GM19467 (cell line): ENCODE results near the gene ILF2.
A peak's percentile ranks its signal among the peaks of the same experiment; 100 is the strongest.
"Not testable (repeated sequence)": the region's sequence is repeated elsewhere in the genome, so short reads cannot be mapped to it uniquely, and the experiment has no call there.

Experiments
- ATAC-seq: cut with Tn5 transposase; IDR thresholded peaks from one replicate; pipeline ENCODE4 v1.9.1; 2021; ENCODE audit warnings: mild to moderate bottlenecking, moderate library complexity; ENCODE audit not compliant: unreplicated experiment

Gene ILF2

DNA sequence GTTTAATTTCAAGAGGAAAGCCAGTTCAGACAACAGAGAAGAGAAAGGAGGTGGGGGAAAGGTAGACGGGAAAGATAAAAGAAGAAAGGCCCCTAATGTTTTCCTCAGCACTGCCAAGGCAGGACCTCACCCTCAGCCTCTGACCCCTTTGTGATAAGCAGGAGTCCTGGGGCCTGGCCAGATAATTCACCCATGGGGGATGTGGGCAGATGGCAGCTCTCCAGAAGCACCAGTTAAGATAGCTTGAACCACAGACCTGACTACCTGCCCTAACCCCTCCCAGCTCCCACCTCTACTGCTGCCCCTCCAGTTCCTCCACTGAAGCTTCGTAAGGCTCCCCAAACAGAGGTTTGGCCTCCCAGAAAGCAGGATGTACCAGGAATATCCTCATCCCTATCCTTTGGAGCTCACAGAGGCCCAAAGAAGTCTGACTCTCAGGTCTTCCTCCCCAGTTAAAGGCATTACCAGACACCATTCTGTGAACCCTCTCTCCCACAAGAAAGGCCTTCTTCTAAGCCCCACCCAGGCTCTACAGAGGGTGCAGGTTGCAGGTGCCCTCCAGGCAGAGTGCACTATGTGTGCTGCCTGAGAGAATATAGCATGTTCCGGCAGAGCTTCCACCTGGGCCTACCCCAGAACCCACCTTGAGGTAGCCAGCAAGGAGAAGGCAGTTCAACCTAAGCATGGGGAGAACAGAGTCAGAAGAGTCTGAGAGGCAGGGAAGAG, 21.5 kb downstream of the ILF2 start:
- no peak for ATAC-seq

DNA sequence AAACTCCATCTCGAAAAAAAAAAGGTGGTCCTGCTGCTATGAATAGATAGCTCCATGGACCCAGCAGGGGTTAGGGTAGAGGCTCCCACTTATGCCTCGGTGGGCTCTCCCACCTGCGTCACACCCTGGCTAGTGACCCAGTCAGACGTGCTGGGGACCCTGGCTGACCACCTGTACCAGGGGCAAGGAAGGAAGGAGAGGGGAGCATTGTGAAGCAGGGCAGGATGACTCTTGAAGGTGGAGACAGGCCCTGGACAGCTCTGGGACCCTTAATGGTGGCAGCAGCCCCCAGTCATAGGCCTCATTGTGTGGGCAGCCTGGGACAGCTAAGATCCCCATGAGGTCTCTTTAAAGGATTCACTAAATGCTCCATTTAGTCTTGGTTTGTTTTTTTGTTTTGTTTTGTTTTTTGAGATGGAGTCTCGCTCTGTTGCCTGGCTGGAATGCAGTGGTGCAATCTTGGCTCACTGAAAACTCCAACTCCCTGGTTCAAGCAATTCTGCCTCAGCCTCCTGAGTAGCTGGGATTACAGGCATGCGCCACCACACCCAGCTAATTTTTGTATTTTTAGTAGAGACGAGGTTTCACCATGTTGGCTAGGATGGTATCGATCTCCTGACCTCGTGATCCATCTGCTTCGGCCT, 22.7 kb downstream of the ILF2 start:
- no peak for ATAC-seq

DNA sequence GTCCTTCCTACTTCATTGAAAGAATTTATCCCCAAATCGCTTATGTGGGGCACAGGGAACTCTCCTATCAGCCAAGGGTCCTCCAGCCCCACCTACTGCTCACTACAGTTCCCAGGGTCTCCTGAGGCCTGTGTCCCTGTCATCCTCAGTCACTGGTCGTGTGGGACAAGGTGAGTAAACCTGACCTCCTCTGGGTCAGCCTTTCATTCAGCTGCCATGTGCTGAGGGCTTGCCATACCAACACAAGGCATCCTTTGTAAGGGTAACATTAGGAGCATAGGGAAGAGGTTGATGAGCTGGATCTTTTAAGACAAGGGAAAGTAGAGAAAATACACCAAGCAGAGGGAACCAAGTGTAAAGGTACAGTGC, 23.5 kb downstream of the ILF2 start:
- no peak for ATAC-seq

DNA sequence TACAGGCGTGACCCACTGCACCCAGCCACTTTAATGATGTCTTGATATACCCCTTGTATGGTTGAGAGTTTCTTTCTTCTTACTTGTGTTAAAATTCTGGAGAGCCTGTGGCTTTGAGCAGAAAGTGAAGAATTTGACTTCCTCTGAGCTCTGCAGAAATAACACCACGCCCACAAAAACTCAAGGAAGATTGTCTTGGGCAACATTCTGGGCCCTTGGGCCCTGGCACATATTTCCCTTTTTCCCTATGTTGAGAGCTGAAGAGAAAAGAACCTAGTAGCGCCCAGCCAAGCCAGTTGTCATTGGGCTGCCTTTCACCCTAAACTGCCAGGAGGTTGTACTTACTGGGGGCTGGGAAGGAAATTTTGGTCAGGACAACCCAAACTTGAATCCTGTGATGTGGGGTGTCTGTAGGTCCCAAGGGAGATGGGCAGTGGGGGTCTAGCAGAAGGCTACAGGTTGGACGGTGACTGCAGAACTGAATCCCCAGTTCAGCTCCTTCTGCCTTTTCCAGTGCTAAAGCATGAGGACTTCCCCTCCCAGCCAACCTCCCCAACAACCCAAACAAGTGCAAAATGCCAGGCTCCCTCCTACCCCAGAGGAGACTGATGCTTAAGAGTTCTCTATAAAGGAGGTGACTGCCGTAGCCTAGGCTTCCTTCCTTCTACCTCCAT, 24.0 kb downstream of the ILF2 start:
- no peak for ATAC-seq

DNA sequence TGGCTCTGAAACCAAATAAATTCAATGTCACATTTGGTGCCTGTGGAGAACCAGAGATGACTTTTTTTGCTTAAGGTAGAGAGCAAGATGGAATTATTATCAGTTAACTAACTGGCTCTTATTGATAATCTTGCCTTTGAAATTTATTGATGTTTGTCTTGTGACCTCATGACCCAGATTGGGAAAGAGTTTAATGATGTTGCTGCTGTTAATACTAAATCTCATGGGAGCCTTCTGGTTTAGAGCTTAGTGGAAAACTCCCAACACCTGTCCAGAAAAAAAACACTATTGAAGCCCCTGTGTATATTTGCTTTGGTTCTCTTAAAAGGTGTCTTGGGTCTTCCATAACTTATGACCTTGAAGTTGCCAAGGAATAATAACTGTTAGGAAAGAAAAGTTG, 27.0 kb downstream of the ILF2 start:
- ATAC-seq, result no peak

DNA sequence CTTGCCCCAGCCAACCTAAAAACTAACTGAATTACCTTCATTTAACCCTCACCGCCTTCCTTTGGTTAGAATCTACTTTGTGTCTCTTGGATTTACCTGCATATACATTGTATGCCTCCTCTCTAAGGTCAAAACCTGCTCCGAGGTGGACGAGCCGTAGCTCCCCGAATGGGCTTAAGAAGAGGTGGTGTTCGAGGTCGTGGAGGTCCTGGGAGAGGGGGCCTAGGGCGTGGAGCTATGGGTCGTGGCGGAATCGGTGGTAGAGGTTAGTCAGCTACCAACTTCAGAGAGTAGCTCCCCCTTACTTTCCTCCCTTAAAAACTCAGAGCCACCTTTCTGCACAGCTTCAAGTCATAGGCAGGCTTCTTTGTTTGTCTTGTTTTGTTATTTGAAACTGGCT, 27.7 kb downstream of the ILF2 start:
- ATAC-seq, result no peak

GRCh38 chr1:153642161-153642560, 28.6 kb downstream of the ILF2 start:
- no peak for ATAC-seq

GRCh38 chr1:153640861-153641260, 29.9 kb downstream of the ILF2 start:
- no peak for ATAC-seq

DNA sequence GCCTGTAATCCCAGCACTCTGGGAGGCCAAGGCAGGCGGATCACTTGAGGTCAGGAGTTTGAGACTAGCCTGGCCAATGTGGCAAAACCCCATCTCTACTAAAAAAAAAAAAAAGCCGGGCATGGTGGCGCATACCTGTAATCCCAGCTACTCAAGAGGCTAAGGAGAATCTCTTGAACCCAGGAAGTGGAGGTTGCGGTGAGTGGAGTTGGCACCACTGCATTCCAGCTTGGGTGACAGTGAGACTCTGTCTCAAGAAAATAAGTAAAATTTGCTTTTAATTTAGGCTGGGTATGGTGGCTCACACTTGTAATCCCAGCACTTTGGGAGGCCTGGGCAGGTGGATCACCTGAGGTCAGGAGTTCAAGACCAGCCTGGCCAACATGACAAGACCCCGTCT, 30.6 kb downstream of the ILF2 start:
- ATAC-seq, result not testable (repeated sequence)

DNA sequence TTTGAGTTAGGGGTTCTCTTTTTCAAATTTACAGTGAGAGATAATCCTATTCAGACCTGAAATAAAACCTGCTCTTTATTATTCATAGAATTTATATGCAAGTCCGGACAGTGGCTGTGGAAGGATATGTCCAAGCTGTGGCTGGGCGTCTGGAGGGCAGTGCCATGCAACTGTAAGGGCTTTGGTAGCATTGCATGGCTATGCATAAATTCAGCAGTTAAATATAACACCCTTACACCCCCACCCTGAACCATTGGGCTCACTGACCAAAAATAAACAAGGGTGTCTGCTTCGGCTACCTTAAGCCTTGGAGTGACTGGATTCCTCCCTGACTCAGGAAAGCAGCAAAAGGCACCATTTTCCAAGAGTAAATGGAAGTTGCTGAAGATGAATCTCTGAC, 31.5 kb downstream of the ILF2 start:
- ATAC-seq, result no peak

DNA sequence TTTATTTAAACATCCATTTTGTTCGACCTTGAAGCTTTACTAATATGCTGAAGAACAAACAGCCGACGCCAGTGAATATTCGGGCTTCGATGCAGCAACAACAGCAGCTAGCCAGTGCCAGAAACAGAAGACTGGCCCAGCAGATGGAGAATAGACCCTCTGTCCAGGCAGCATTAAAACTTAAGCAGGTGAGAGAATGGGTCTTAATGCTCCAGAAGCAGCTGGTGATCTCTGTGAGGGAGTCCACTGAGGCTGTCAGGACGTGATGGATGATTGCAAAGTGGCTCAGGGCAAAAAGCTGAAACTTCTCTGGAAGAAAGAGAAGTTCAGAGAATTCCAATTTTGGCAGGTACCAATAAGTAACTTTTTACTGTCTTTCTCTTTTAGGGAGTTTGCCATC, 32.5 kb downstream of the ILF2 start:
- ATAC-seq, result no peak

- ATAC-seq, result no peak
Observed at GRCh38 chr1:153636312-153636711, 34.5 kb downstream of the ILF2 start.

- no peak for ATAC-seq
Observed at GRCh38 chr1:153635872-153636271, 34.9 kb downstream of the ILF2 start.

- peak; percentile 80 for ATAC-seq
Observed at GRCh38 chr1:153633754-153634665, 36.8 kb downstream of the ILF2 start, which contains the start of gene CHTOP. TSS of gene CHTOP (plus strand) at chr1:153634066. CDS start at chr1:153636589, 2,523 bp downstream.

- ATAC-seq, result no peak
Observed at GRCh38 chr1:153633161-153633753, 37.5 kb downstream of the ILF2 start.

DNA sequence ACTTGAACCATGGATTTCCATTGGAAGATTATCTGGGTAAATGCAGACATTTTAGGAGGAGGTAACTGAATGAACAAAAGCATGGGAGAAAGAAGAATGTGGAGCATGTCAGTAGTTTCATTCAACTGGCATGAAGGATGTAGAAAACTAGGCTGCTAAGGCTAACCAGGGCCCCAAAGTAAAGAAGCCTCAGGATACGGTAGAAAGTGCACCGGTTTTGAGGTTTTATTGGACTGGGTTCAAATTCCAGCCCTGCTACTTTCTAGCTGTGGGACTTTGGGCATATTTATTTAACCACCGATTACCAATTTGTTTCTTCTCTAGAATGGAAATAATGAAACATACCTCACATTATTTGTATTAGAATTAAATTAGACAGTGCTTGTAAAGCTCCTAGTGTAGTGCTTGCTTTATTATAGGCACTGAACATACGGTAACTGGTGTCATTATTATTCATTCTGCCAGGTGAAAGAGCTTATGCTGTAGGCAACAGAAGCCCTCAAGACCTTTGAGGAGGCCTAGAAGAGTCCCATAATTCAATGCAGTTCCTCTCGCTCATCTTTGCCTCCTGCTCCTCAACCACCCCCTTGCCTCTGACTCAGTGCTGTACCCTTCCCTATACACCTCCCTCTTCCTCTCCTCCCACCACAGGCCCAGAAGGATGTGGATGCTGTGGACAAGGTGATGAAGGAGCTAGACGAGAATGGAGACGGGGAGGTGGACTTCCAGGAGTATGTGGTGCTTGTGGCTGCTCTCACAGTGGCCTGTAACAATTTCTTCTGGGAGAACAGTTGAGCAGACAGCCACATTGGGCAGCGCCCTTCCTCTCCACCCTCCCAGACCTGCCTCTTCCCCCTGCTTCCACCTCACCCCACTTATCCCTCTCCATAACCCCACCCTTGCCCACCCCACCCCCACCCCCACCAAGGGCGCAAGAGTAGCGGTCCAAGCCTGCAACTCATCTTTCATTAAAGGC, 39.5 kb downstream of the ILF2 start:
- ATAC-seq, result no peak

DNA sequence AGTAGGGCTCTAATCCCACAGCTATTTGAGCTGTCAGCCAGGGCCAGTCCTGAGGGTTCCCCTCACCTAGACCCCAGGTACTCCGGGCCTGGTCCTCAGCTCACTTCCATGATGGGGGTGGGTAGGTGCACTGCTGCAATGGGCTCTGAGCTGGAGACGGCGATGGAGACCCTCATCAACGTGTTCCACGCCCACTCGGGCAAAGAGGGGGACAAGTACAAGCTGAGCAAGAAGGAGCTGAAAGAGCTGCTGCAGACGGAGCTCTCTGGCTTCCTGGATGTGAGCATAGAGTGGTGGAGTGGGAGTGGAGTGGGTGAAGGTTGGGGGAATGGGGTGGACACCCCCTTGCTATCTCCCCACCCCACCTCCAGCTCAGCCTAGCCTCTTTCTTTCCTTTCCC, 40.4 kb downstream of the ILF2 start:
- ATAC-seq, result no peak

DNA sequence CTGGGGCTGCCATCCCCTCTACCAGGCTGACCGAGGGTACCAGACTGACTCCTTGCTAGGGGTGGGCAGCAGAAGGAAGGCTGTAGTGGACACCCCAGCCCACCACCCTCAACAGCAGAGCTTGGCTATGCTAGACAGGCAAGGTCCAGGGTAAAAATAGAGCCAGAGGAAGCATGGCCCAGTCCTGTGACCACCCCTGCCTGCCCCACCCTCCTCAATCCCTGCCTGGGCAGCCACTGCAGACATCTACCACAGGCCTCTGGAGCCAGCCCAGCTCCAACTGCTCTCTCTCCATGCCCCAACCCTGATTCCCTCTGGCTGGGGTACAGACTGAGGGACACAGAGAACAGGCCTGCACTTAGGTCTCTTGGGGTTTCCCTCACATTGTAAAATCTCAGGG, 40.8 kb downstream of the ILF2 start:
- no peak for ATAC-seq

DNA sequence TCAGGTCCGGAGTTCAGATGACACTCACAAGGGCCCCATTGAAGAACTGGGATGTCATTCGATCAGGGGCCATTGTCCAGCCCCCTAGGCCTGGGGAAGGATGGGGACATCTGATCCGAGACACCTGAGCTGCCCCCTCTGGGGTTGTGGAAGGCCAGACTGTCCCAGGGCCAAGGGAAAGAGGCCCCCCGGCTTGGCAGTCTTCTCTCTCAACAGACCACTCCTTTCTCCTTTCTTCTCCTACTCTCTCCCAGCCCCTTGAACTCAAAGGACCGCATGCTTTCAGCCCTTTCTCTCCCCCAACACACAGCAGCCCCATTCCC, 41.5 kb downstream of the ILF2 start:
- no peak for ATAC-seq
